ENCODE data around the gene FTL.

FTL gene

DNA sequence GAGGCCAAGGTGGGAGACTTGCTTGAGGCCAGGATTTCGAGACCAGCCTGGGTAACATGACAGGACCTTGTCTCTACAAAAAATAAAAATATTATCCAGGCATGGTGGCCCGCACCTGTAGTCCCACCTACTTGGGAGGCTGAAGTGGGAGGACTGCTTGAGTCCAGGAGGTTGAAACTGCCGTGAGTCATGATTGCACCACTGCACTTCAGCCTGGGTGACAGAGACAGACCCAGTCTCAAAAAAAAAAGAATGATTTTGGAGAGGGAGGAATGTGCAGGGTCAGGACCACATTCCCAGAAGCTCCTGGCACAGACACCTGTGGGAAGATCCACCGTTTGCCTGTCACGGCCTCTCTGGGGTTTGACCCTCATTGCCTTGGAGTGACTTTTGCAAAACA lies 19.7 kb upstream of the FTL start:
- in situ Hi-C loops (cut with MboI; ENCODE audit: low sequenced_read_pairs): no loop called here

DNA sequence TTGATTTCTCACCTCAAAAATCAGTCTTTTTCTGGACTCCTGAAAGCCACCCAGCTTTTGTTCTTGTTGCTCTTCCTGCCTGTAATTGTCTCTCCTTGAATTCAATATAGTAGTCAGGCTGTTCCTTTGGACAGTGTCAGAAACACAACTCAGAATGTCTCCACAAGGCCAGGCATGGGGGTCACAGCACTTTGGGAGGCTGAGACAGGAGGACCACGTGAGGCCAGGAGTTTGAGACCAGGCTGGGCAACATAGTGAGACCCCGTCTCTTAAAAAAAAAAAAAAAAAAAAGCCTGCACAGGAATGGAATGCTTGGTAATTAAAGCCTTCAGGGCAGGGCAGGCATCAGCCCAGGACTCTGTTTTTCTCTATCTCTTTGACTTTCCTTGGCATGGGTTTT lies 19.3 kb upstream of the FTL start:
- in situ Hi-C loops (cut with MboI; ENCODE audit: low sequenced_read_pairs): no loop called here

DNA sequence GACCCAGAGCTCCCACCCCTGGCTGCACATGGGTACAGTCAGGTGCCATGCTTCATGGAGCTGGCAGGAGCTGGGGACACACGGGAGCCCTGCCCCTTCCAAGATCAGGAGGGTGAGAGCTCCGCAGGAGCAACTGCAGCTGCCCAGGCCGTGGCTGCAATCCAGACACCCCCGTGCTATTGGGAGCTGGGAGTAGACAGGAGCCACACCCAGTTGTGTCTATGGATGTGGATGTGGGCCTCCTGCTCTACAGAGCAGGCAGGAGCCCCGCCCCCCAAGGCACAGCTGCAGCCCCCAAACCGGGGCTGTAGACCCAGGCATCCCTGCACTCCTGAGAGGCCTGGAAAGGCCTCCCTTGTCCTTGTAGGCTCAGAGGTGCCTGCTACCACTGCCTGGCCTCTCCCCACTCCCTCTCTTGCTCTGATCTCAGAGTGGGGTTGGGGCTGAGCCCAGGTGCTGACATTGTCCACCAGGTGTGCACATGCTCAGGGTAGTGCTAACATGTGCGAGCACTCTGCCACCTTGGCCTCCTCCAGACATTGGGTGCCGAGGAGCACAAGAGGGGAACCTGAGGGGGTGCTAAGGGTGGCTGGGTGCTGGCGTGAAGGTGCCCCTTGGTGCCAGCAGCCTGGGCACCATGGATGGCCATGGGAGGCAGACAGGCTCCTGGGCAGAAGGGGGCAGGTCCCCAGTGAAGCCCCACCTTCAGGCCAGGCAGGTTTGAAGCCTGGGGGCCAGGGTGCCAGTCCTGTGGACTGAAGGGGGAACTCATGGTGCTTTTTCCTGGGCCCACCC lies 18.4 kb upstream of the FTL start:
- in situ Hi-C loops (cut with MboI; ENCODE audit: low sequenced_read_pairs): no loop called here

DNA sequence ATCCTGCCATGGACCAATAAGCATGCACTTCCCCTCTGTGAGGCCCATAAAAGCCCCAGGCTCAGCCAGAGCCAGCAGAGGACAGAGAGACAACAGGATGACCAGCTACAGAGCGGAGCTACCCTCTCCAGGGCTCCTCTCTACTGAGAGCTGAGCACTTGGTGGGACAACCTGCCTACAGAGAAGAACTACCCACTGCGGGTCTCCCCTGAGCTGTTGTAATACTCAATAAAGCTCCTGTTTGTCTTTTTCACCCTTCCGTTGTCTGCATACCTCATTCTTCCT lies 17.9 kb upstream of the FTL start:
- in situ Hi-C loops (cut with MboI; ENCODE audit: low sequenced_read_pairs): no loop called here

DNA sequence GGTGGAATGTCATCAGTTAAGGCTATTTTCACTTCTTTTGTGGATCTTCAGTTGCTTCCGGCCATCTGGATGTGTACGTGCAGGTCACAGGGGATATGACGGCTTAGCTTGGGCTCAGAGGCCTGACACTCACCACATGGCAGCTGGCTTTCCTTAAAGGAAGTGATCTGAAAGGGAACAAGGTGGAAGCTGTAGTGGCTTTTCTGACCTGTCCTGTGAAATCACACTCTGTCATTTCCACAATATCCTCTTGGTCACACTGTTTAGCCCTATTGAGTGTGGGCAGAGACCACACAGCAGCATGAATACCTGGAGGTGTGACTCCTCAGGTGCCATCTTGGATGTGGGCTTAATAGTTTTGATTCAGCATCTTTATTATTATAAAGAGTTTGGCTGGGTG lies 14.9 kb upstream of the FTL start:
- in situ Hi-C loops (cut with MboI; ENCODE audit: low sequenced_read_pairs): loop anchor here (25.0 kb wide), 1 partner anchor 163 kb away; no protein-coding TSS in a partner anchor

DNA sequence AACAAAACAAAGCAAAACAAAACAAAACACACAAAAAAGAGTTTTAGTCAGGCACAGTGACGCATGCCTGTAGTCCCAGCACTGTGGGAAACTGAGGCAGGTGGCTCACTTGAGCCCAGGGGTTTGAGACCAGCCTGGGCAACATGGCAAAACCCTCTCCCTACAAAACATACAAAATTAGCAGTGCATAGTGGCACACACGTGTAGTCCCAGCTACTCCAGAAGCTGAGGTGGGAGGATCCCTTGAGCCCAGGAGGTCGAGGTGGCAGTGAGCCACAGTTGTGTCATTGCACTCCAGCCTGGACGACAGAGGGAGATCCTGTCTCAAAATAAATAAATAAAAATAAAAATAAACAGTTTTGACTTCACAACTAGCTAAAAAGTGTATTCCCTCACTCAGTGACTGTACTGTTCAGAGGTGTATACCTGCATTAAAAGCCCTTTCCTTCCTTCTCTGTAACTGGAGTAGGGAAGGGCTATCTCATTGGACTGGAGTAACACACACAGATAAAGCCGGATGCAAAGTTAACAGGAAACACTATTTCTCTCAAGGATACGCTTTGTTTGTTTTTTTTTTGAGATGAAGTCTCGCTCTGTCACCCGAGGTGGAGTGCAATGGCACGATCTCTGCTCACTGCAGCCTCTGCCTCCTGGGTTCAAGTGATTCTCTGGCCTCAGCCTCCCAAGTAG lies 14.1 kb upstream of the FTL start:
- in situ Hi-C loops (cut with MboI; ENCODE audit: low sequenced_read_pairs): loop anchor here (25.0 kb wide), 1 partner anchor 164 kb away; no protein-coding TSS in a partner anchor

DNA sequence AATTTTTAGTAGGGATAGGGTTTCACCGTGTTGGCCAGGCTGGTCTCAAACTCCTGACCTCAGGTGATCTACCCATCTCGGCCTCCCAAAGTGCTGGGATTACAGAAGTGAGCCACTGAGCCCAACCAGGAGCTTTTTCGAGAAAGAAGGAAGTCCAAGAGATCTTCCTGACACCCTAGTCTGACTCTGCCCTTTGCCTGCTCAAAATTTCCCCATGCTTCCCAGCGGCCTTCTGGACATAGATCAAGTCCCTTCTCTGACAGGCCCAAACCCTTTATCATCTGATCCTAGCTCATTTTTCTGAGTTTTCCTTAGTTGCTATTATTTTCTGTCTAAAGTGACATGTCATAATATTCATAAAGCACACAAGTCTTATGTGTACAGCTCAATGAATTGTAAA lies 12.0 kb upstream of the FTL start:
- in situ Hi-C loops (cut with MboI; ENCODE audit: low sequenced_read_pairs): loop anchor here (25.0 kb wide), 1 partner anchor 166 kb away; no protein-coding TSS in a partner anchor

DNA sequence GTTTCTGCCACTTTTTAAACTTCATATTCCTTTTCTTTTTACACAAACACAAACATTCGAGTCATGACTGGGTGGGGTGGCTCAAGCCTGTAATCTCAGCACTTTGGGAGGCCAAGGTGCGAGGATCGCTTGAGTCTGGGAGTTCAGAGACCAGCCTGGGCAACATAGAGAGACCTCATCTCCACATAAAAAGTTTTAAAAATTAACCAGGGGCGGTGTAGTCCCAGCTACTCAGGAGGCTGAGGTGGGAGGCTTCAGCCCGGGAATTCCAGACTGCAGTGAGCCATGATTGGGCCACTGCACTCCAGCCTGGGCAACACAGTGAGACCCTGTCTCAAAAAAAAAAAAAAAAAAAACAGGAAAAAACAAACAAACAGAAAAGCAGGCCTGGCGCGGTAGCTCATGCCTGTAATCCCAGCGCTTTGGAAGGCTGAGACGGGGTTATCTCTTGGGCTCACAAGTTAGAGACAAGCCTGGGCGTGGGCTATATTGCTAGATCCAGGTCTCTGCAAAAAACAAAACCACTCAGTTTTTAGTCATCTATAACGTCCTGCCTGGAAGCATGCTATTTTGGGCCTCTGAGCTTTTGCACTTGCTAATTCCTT lies 11.0 kb upstream of the FTL start:
- in situ Hi-C loops (cut with MboI; ENCODE audit: low sequenced_read_pairs): loop anchor here (25.0 kb wide), 1 partner anchor 167 kb away; no protein-coding TSS in a partner anchor

DNA sequence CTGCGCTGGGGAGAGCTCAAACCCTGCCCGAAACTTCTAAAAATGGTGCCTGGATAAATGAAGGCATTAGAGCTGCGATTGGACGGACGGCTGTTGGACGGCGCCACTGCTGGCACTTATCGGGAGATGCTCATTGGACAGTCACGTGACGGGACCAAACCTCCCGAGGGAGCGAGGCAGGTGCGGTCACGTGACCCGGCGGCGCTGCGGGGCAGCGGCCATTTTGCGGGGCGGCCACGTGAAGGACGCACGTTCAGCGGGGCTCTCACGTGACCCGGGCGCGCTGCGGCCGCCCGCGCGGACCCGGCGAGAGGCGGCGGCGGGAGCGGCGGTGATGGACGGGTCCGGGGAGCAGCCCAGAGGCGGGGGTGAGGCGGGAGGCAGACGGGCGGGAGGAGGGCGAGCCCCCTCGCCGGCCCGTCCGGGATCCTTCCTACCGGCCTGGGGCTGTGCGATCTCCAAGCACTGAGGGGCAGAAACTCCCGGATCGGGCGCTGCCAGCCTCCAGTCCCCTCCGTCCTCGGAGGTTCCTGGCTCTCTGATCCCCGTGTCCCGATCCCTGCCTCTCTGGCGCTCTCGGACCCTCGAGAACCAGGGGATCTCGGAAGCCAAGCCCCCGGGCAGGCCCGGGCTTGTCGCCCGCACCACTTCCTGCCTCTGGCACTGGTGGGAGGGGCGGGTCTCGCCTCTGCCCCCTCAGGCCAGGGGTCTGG lies 10.4 kb upstream of the FTL start, which contains the start of gene BAX:
TSS of gene BAX (plus strand) at position 281 of the 713 bp plus-strand sequence. CDS start at position 335, 54 bp downstream.
- in situ Hi-C loops (cut with MboI; ENCODE audit: low sequenced_read_pairs): loop anchor here (25.0 kb wide), 1 partner anchor 167 kb away; no protein-coding TSS in a partner anchor

DNA sequence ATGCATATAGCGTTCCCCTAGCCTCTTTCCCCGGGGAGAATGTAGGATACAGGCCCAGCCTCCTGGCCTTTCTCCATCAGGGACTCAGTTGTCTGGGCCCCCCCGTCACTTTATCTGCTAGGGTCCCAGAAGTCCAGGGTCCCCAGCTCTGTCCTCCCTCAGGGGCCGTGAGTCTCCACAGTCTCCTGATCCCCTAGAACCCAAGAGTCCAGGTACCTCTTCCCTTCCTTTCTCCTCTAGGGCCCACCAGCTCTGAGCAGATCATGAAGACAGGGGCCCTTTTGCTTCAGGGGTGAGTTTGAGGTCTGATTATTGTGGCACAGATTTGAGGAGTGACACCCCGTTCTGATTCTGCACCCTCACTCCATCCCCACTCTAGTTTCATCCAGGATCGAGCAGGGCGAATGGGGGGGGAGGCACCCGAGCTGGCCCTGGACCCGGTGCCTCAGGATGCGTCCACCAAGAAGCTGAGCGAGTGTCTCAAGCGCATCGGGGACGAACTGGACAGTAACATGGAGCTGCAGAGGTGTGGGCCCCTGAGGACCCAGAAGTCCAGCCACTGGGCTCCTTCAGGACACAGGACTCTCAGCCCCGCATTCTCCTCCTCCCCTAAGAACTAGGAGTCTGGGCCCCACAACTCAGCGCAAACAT lies 9.7 kb upstream of the FTL start:
- in situ Hi-C loops (cut with MboI; ENCODE audit: low sequenced_read_pairs): loop anchor here (25.0 kb wide), 1 partner anchor 168 kb away; no protein-coding TSS in a partner anchor

DNA sequence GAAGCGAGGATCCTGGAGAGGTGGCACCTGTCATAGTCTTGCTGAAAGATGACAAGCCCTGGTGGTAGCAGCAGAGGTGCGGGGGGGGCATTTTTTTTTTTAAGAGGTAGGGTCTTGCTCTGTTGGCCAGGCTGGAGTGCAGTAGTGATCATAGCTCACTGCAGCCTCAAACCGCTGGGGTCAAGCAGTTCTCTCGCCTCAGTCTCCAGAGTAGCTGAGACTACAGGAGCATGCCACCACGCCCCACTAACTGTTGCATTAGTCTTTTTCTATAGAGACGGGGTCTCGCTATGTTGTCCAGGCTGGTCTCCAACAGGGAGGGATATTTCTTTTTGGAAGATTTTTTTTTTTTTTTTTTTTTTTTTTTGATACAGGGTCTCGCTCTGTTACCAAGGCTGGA lies 7.1 kb upstream of the FTL start:
- in situ Hi-C loops (cut with MboI; ENCODE audit: low sequenced_read_pairs): loop anchor here (25.0 kb wide), 1 partner anchor 171 kb away; no protein-coding TSS in a partner anchor

DNA sequence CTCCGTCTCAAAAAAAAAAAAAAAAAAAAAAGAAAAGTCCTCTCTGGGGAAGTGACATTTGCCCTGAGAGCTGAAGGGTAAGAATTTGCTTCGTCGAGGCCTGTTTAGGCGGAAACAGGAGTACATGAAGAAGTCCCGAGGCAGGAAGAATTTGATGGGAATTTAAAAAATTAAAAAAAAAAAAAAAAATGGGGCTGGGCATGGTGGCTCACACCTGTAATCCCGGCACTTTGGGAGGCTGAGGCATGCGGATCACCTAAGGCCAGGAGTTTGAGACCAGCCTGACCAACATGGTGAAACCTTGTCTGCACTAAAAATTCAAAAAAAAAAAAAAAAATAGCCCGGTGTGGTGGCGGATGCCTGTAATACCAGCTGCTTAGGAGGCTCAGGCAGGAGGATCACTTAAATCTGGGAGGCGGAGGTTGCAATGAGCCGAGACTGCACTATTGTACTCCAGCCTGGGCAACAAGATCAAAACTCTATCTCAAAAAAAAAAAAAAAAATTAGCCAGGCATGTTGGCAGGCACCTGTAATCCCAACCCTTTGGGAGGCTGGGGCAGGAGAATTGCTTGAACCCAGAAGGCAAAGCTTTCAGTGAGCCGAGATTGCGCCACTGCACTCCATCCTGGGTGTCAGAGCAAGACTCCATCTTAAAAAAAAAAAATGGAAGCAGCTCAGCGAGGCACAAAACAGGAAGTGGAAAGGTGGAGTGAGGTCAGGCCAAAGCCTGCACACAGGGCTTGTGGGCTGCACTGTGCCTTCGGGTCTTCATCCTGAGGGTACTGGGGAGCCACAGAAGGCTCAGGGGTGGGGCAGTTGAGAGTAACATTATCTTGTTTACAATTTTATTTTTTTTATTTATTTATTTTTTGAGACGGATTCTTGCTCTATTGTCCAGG lies 5.5 kb upstream of the FTL start:
- in situ Hi-C loops (cut with MboI; ENCODE audit: low sequenced_read_pairs): loop anchor here (25.0 kb wide), 1 partner anchor 172 kb away; no protein-coding TSS in a partner anchor

DNA sequence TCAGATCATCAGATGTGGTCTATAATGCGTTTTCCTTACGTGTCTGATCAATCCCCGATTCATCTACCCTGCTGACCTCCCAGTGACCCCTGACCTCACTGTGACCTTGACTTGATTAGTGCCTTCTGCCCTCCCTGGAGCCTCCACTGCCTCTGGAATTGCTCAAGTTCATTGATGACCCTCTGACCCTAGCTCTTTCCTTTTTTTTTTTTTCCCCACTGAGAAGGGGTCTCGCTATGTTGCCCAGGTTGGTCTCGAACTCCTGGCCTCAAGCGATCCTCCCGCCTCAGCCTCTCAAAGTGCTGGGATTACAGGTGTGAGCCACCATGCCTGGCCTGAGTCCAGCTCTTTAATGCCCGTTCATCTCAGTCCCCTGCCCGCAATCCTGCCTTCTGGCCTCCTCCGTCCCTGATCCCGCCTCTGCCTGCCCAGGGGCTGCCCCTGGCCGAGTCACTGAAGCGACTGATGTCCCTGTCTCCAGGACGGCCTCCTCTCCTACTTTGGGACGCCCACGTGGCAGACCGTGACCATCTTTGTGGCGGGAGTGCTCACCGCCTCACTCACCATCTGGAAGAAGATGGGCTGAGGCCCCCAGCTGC lies 4.0 kb upstream of the FTL start:
- in situ Hi-C loops (cut with MboI; ENCODE audit: low sequenced_read_pairs): loop anchor here (25.0 kb wide), 1 partner anchor 174 kb away; no protein-coding TSS in a partner anchor

DNA sequence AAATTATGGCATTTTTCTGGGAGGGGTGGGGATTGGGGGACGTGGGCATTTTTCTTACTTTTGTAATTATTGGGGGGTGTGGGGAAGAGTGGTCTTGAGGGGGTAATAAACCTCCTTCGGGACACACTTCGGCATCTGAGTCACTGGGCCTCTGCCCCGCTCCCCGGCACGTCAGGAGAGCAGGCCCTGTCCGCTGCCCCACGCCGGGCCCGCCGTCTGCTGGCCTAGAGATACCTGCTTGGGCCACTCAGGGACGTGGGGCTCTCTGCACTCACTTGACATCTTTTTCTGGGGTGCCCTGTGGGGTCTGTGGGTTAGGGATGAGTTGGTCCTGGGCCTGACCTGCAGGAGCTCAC lies 3.5 kb upstream of the FTL start:
- in situ Hi-C loops (cut with MboI; ENCODE audit: low sequenced_read_pairs): loop anchor here (25.0 kb wide), 1 partner anchor 174 kb away; no protein-coding TSS in a partner anchor

DNA sequence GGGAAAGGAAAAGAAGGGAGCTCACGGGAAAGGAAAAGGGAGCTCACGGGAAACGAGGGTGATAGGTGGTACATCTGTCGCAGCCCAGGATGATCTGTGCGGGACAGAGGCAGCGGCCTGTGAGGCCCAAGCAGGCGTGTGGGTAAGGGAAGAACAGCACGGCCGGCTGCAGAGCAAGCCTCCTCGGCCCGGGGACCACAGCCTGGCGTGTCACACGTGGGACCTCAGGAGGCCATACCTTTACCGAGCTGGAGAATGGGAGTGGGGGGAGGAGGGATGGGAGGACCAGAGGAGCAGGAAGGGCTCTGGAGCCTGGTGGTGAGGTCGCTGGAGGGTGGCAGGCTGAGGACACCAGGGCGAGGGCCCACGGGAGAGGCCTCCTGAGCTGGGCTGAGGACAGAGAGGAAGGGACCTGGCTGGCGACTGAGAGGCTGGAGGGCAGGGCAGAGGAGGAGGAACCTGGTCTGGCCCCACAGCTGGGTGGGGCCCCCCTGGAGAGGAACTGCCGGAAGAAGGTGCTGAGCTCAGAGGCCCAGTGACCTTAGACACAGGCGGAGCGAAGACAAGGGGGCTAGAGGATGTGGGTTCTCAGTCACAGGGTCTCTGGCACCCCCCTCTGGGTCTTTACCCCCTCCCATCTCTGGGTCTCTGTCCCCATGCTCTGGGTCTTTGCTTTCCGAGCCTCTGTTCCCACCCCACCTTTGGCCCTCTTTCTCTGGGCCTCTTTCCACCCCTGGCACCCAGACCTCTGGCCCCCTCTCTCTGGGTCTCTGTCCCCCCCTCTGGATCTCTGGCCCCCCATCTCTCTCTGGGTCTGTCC lies 2.9 kb upstream of the FTL start:
- in situ Hi-C loops (cut with MboI; ENCODE audit: low sequenced_read_pairs): loop anchor here (25.0 kb wide), 1 partner anchor 175 kb away; no protein-coding TSS in a partner anchor

DNA sequence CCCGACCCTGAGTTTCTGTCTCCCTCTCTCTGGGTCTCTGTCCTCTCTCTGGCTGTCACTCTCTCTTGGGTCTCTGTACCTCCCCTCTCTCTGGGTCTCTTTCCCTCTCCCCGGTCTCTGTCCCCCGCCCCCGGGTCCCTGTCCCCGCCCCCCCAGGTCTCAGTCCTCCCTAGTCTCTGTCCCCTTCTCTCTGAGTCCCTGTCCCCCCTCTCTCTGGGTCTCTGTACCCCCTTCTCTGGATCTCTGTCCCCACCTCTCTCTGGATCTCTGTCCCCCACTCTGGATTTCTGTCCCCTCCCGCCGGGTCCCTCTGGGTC lies 2.3 kb upstream of the FTL start:
- in situ Hi-C loops (cut with MboI; ENCODE audit: low sequenced_read_pairs): loop anchor here (25.0 kb wide), 1 partner anchor 176 kb away; no protein-coding TSS in a partner anchor

DNA sequence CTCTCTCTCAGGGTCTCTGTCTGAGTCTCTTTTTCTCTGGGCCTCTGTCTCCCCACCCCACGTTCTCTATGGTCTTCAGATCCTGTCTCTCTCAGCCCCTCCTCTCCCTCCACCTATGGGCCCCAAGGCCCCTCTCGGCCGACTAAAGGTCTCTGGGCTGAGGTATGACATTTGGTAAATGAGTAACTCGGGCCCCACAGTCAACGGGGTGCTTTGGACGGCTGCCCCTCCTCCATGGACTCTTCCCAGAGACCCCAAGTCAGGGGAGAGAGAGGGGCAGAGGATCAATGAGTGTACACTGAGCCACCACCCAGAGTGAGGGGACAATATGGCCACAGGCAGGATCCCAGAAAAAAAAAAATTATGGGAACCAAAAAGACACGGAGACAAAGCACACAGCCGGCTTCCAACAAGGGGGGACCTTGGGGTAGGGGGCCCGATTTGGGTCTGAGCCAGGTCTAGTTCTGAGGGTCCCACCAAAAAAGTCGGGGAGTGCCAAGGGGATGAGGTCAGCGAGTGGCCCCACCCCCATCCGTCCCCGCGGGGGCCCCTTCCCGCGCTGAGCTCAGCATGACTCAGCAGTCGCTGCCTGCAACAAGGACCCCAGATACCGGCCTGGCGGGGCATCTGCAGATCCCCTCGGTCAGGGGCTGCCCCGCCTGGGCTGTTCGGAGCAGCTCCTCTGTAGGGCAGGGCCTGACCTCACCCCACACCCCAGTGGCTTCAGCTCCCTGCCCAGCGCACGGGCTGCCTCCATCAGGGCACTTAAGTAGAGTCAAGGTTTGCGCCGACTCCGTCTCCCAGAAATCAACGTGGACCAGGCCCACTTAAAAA lies 1.5 kb upstream of the FTL start:
- in situ Hi-C loops (cut with MboI; ENCODE audit: low sequenced_read_pairs): loop anchor here (25.0 kb wide), 1 partner anchor 176 kb away; no protein-coding TSS in a partner anchor
